Activated T-cell treated with anti-CD3 and anti-CD28 coated beads for 48 hours (primary cell): Measurements from ENCODE around the gene U2SURP.
A peak's percentile ranks its signal among the peaks of the same experiment; 100 is the strongest.

Experiments
- DNase-seq: peaks from one replicate; pipeline ENCODE4 v3.0.0-alpha.2; 2020; ENCODE audit warnings: low read depth

The U2SURP gene

DNA sequence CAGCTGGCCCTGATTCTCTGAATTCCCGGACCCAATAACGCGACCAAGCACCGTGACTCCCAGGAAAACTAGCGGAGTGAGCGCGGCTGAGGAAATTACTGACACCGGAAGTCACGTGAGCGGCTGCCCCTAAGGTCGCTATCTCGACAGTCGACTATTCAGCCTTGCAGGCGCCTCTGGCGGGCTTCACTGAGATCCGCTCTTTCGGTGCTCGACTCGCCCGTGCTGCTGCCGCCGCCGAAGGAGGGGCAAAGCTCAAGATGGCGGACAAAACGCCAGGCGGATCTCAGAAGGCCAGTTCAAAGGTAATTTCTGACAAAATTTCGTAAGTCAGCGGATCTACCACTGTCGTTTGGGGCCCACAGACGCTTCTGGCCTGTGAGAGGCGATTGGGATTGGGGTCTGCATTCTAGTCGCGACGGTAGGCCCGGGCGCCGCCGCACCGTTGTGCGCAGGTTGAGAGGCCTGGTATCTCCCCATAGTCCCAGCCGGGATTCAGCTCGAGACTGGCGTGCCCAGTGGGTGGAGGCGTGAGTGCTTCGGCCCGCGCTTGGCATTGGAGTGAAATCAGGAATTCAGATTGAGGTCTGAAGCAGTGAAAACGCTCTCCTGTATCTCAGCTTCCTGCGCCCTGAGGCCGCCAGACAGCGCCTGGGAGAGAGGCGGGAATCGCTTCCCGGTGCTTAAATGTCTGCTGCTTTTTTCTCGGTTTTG, at the start of gene U2SURP:
Gene U2SURP (plus strand): TSS at position 202 of the 714 bp plus-strand sequence. CDS start 59 bp downstream, at position 261.
- DNase-seq, result peak; percentile 85

DNA sequence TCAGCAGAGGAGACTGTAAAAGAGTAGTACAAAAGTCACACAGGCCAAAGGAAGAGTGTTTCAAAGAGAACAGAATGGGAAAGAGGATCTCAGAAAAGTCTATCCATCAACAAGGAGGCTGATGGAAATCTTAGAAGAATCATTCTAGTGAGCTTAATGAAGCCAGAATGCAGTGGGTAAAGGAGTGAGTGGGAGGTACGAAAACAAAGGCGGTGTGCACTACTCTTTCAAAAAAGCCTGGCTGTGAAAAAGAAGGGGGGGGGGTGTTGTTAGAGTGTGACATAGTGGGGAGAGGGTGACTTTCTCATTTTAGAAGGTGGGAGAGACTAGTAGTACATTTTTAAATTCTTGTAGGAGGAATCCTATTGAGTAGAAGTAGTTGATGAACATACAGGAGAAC, 49.6 kb upstream of the U2SURP start:
- no peak for DNase-seq

DNA sequence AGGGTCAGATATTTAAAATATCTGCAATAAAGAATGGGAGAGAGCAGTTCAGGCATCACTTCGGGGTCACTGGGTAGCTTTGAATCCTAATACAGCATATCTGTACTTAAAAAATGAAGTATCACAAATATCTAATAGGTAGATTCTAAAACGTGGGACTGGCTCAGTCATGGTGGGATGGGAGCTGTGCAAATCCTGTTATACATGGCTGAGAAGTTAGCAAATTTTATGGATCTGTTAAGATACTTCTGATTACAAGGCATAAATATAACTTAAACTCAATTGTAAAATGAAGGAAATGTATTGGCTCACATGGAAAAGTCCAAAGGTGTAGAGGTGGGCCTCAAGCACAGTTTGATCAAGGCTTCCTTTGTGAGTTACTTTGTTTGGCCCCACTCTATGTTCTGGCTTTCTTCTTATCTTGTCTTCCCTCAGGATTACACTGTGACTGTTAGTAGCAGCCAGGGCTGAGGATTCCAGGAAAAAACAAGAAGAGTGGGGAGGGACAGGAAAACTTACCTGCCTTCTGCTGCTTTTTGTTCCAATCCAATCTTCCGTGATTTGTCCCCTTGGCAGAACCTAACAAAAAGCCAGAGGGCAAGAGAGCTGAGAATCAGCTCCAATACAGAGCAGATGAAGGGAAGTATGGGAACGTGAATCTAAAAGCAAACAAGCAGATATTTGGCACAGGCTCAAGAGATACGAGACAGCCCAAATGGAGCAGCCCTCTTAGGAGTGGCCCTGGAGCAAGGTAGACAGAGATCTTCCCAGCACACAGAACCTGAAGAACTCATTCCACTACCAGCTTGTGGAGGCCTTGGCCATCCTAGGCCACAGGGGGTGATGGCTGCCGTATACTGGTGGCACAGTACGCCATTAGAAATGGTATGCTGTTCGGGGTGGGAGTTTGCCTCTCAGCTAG, 48.8 kb upstream of the U2SURP start:
- DNase-seq, result no peak

DNA sequence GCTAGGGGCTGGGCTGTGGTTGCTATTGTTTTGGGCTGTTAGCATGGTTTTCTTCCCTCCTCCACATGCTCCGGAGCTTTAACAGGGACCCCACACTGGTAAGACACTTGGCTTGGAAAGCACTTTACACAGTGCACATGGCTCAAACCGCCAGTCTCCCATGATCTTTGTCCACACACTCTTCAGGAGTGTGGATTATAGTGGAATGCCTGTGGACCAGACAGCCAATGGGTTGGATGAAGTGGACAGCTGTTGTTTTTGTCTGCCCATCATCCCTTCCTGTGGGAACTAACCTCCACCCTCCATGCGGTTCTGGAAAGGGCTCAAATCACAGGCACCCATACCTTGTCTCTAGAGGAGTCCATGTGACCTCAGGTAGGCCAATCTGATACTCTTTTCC, 47.9 kb upstream of the U2SURP start:
- DNase-seq, result no peak

DNA sequence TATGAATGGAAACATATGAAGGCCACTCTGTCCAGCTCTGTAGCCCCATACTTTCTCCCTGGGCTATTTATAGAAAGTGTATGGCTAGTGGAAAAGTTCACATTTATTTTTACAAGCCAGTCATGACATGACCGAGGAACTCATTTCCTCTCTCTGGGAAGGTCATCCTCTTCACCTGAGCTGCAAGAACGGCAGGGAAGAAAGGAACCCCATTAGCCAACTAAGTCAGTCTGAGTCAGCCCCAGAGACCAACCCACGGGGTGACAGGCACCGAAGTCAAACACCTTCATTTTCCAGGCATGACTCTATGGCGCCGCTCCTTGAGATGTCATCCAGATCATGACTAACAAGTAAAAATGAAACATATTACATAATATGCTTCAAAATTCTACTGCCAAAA, 42.7 kb upstream of the U2SURP start:
- DNase-seq, result no peak

DNA sequence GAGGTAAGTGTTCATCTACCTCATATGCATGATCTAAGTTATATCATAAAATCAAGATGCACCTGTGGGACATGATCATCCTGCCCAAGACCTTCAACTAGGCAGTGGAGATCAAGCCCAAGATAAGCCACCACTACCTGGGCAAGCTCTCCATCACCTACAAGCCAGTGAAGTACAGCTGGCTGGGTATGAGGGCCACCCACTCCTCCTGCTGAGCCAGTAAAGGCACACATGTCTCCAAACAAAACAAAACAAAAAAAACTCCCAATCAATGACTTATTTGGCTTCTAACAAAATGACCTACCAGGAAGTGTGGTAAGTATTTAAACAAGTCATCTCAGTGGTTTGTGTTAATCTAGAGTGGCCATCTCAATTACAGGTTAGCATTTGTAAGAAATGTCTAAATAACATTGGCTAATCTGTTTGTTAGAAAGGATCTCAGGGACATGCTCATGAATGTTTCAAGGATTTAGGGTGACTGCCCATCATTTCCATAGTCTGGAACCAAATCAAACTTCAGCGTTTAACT, 41.0 kb upstream of the U2SURP start:
- no peak for DNase-seq

DNA sequence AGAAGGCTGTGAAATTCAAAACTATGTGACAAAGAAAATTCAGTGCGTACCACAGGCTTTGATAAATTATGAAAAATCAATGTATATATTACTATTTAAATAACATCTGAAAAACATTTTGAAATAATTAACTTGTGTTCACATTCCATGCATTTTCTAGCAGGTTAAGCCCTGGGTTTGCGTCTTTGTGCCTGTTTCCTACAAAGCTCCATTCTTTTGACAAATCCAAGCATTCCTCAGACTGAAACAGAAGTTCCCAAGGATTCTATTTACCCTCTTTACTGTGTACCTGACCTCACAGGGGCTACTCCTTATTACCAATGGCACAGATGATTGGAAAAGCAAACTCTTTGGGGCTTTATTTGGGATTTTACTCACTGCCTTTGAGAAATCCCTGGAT, 39.8 kb upstream of the U2SURP start:
- no peak for DNase-seq

DNA sequence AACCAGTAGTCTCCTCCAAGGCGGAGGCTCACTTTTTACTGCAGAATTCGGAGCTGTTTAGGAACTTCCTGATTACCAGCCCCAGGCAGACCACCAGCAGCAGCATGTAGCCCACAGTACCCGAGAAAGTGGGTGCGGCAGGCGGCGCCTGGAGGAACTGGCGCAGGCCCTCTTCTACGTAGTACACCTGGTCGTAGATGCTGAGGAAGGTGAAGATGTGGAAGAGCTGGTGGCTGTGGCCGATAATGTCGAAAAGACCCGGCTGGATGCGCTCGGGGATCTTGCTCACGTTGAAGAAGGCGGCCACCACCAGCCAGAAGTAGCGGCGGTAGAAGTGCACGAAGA, 39.2 kb upstream of the U2SURP start:
- DNase-seq, result no peak

DNA sequence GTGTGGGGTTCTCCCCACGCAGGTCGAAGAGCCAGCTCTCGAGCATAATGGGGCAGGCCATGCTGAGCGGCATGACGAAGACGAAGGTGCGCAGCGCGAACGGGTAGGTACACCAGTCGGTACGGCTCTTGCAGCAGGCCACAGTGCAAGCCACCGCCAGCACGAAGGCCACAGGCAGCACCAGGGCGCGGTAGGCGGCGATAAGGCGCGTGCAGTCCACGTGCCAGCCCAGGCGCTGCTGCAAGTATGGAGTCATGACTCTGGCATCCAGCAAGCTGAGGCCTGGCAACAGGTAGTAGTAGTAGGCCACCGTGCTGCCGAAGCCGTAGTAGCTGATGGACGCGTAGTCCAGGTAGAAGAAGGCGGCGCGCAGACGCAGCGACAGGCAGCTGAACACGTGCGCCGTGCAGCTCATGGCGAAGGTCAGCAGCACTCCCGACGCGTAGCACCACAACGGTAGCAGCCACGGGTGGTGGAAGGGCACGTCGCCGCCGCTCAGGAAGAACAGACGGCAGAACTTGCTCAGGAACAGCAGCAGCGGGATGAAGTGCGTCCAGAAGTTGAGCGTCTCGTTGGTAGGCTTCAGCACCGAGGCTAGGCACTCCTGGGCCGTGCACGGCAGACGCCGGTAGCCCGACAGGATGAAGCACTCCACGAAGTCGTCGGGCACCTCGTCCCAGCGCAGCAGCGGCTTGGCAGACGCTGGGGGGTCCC, 38.7 kb upstream of the U2SURP start:
- no peak for DNase-seq

DNA sequence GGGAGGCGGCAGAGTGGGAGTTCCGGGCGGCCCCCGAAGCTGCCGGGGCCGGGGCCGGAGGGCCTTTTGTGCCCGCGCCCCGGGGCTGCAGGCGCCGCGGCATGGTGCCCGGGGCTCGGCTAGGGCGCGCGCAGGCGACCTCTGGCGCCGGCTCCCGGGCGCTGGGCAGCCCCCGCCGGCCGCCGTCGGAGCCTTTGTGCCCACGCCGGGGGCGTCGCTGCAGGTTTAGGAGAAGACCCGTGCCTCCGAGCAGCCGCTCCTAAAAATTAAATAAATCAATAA, 38.2 kb upstream of the U2SURP start:
- DNase-seq, result no peak

DNA sequence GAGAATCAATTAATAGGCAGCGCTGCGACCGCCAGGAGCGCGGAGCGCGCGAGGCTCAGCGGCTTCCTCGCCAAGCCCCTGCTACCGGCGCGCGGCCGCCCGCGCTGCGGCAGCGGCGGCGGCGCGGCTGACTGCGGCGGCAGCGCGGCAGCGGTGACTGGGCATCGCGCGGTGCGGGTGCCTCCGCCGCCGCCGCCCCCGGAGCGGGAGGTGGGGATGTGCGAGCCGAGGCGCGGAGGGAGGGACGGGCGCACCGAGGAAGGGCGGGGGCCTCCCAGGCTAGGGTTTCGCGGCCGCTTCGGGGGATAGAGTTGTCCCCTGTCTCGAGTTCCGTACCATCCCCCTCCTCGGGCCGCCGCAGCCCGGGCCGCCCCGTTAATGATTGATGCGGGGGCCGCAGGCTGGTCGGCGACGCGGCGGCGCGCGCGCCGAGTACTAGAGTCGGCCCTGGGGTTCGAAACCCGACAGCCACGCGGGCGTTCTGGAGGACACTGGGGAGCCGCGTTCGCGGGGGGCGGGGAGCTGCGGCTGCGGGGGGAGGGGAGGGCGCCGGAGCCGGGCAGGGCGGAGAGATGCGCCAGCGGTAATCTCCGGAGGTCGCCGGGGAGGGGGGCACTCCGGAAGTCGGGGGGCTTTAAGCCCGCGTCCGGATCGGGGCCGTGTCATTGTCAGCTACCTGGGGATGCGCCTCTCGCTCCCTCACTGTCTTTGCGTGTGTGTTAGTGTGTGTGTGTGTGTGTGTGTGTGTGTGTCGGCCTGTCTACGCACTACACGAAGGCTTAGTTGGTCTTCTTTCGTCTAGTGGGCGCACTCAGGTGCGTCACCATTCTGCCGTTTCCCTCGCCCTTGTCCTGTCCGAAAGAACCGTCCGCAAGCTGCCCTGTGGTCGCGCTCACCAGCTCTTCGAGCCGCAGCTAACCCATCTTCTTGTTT, 37.6 kb upstream of the U2SURP start, which contains the start of gene PAQR9:
Gene PAQR9 (minus strand): TSS at position 159 of the 933 bp plus-strand sequence. CDS start 338 bp downstream, outside the sequence.
- no peak for DNase-seq

DNA sequence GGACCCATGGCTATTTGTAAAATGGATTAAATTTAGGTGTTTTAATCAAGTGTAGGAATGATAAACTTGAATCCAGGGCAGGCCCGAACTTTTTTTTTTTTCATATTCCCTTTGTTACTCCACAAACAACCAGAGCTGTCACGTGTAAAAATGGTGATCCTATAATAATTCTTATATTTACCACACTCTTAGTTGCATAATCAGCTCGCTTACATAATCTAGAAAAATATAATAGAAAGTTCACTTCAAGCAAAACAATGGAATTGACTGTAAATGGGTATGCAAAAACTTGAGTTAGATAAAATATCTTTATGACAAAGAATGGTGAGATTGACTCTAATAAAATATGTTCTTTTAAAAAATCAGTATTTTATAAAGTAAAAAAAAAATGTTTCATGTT, 35.8 kb upstream of the U2SURP start:
- DNase-seq, result no peak

DNA sequence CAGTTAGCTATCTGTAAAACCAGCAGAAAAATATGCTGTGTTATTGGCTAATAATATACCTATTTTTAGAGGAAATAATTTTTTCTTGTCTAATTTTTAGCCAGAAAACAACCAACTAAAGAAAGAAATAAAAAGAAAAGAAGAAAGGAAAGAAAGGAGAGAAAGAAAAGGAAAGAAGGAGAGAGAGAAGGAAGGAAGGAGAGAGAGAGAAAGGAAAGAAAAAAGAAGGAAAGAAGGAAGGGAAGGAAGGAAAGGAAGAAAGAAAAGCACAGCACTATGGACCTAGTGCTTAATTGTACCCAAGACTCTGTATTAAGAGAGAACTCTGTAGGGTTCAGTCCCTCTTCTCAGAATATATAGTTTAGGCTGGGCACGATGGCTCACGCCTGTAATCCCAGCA, 34.6 kb upstream of the U2SURP start:
- DNase-seq, result no peak

DNA sequence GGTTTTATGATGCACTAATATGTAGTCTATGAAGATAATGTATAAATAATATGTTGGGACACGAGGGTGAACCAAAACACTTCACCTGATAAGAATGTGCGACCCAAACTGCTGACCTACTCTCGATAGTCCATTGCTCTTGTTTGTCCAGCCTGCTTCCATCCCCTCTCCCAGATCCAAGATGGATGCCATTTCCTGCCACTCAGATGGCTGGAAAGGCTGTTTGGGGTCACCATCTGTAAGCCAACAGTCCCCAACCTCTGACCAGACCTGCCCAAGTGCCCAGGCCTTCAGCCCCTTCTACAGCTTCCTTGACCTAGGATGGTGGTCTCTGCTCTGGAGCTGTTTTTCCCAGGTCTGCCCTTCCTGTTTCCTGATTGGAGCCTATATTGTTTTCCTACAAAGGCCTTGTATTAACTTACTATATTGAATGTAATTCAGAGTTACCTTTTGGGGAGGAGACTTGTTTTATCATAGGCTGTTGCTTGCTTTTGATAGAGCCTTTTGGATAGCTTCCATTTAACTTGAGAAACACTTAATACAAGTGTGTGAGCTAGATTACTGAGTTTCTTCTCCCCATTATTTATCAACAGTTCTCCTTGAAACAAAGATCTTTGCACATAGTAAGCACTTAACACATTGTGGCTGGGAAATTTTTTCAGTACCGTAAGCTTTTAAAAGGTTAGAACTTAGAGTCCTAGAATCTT, 32.9 kb upstream of the U2SURP start:
- DNase-seq, result no peak

DNA sequence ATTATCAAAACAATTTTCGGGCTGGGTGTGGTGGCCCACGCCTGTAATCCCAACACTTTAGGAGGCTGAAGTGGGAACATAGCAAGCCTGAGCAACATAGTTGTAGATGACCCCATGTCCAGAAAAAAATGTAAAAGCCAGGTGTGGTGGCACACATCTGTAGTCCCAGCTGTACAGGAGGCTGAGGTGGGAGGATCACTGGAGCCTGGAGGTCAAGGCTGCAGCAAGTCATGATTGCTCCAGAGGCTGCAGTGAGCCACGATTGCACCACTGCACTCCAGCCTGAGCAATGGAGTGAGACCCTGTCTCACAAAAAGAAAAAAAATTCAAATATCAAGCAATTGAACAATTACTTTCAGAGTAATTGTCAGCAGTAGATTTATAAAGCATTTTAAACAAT, 29.9 kb upstream of the U2SURP start:
- DNase-seq, result no peak

DNA sequence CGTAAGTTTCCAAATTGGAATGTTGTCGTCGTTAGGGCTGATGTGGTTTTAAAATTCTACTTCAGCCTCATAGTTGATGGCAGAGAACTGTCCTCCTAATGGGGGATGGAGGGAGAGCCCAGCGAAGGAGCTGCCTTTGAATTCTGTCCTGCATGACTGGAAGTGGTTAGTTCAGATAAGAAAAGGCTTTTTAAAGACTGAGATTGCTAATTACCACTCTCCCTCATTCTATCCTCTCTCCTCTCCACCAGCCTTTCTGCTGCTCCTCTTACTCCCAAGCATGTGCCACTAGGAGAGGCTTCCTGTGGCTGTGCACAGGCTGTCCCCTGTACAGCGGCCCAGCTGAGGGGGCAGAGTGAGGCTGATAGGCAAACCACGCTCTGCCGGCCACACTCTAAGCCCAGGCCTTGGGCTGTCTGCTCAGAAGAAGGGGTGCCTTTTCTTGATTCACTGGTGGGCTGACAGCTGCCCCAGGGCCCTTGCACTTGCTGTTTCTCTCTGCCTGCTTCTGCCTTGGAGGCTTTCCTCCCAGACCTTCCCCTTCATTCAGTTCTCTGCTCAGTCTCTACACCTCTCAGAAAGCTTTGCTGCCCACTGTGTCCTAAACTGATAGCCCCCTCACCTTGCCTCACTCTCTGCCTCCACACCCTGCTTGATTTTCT, 29.1 kb upstream of the U2SURP start:
- DNase-seq, result no peak

DNA sequence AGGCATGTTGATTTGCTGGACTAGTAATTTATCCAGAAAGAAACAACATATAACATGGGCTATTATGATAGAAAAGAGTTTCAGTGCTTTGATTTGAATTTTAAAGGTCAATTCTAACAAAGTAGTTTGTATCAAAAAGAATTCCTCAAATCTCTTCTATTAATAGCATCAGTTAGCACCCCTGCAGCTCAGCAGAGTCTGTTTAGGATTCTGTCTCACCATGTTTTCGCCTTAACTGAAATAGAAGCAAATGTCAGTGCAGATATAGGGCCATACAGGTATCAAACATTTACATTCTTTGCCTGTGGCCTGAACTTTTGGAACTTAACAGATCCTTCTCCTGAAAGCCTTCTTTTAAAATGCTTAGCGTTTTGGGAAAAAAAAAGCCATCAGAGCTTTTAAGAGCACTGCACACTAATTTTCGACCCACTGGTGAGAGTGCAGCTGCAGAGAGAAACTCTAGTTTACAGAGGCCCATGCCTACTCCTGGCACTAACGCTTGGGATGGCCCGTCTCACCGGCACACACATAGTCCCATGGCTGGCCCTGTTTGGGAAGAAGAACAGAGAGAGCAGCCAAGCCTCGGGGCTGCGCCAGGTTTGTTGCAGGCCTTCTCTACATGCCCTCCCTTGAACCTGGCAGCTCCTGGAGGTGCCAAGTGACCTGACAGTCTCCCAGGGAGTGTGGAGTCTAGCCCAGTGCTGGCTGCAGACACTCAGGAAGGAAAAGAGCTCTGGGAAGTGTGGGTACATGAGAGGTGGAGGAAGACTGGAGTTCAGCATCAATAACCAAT, 28.0 kb upstream of the U2SURP start:
- no peak for DNase-seq

DNA sequence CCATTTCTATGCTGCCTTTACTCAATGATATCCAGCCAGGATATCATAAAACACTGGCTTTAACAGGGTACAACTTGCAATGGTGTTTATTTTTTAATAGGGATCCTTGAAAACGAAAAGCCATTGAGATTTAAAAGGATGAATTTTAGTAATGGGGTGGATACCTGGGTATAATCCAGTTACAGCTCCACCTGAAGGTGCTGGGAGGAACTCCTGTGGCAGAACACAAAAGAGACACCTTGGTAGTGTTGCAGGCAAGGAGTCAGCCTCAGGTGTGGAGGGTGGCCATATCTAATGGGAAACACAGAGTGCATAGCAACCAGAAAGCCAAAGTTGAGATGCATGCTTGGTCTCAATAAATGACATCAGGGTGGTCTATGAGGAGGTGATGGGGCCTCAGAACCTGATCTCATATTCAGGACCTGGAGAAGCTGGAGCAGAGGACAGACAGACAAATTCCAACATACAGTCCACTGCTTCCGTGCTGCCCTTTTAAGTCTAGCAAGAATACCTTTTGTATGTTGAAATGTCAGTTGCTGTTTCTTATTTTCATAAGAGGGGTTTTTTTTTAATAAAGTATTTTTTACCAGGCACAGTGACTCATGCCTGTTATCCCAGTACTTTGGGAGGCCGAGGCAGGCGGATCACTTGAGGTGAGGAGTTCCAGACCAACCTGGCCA, 25.9 kb upstream of the U2SURP start:
- no peak for DNase-seq
